Spinal cord (tissue), 10 donors: ENCODE data around the gene GOLGA6L9. TPM values are rescaled to one million over a fixed set of nuclear protein-coding genes. Genes with fewer than 3 reads are reported as not detected.
"Not testable (repeated sequence)": the region's sequence is repeated elsewhere in the genome, so short reads cannot be mapped to it uniquely, and the experiment has no call there.

ENCODE experiments used
- DNase-seq, 6 donors: peaks; one replicate each; pipeline versions ENCODE4 v3.0.0 to v3.0.0-alpha.2; 2013 to 2015; ENCODE audit warnings: low spot score in 6 of 6, low read depth in 4 of 6
- H3K27ac ChIP-seq: one replicate; pipeline ENCODE4 v1.5.1; 2013; ENCODE audit warnings: low read depth, low read length, control low read depth
- H3K27me3 ChIP-seq: one replicate; pipeline ENCODE4 v1.6.1; 2013; ENCODE audit warnings: low read length; ENCODE audit not compliant: control insufficient read depth, insufficient read depth
- H3K36me3 ChIP-seq: one replicate; pipeline ENCODE4 v1.6.1; 2013; ENCODE audit warnings: low read length; ENCODE audit not compliant: control insufficient read depth, insufficient read depth
- H3K4me1 ChIP-seq: one replicate; pipeline ENCODE4 v1.6.1; 2013; ENCODE audit warnings: low read length; ENCODE audit not compliant: control insufficient read depth, insufficient read depth
- H3K4me3 ChIP-seq: one replicate; pipeline ENCODE4 v1.5.1; 2013; ENCODE audit warnings: low read depth, low read length, control low read depth
- H3K9me3 ChIP-seq: one replicate; pipeline ENCODE4 v1.6.1; 2013; ENCODE audit warnings: low read length; ENCODE audit not compliant: control insufficient read depth, insufficient read depth
- WGBS: methylation state at CpG from one replicate; pipeline ENCODE4 v1.1.5; 2013; ENCODE audit warnings: missing lambda C conversion rate; ENCODE audit not compliant: insufficient coverage; 5-methylcytosine and 5-hydroxymethylcytosine counted together
- polyA plus RNA-seq, 2 donors: library from polyadenylated mRNA; unstranded; fragments of 120-200 nt; gene quantifications; one replicate each; pipeline ENCODE4 v1.2.1, GENCODE V29; 2013; ENCODE audit not compliant: insufficient read length in 2 of 2
- total RNA-seq, 2 donors: library from RNA; depleted of rRNA in 1 of 2; stranded (reverse); fragments of 120-200 nt in 1 of 2; fragments of >200 nt in 1 of 2; gene quantifications; one replicate each; pipeline versions ENCODE4 v1.2.3 to v1.2.4, GENCODE V29; 2013 to 2014
- donor health status: healthy.

The GOLGA6L9 gene
- total and polyA plus RNA-seq, 4 donors: 4.3 to 13.2 (median 7.0) TPM

DNA sequence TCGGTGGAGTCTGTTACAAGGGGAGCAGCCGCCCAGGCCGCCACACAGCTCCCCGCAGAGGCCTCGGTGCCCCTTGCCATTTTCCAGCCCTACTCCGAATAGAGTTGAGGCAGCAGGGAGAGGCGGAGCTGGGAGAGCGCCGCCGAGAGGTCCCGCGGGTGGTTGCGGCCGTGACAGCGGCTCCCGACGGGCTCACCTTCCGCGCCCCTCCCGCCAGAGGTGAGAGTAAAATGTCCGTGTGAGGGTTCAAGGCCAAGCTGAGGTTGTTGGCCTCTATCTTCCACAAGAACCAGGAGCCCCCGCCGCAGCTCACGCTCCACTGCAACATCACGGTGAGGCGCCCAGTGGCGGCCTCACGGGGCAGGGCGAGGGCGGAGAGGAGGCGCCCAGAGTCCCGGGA lies 15.8 kb downstream of the GOLGA6L9 start:
- H3K4me1 ChIP-seq, DNase-seq, H3K27ac ChIP-seq, H3K9me3 ChIP-seq, H3K36me3 ChIP-seq, H3K27me3 ChIP-seq: not testable (repeated sequence)
- WGBS: no CpG with 5 or more reads among the region's 32 CpGs
- H3K4me3 ChIP-seq: peak overlapping the region; percentile 36

DNA sequence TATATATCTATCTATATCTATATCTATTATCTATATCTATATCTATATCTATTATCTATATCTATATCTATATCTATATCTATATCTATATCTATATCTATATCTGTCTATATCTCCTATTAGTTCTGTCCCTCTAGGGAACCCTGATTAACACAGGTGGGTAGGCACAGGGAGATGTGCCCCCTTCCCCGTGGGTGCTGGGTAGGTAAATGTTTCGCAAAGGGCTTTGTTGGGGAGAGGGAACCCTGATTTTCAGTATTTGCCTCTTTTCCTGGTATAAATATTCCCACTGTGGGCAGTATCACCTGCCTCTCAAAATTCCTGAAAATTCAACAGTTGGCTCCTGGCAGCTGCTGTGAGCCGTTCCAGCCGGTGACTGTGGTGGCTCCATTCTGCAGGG lies 27.7 kb downstream of the GOLGA6L9 start:
- WGBS: no CpG with 5 or more reads among the region's 4 CpGs
- not testable (repeated sequence) for H3K27ac ChIP-seq, H3K9me3 ChIP-seq, H3K4me3 ChIP-seq, H3K4me1 ChIP-seq, H3K27me3 ChIP-seq, H3K36me3 ChIP-seq, DNase-seq

DNA sequence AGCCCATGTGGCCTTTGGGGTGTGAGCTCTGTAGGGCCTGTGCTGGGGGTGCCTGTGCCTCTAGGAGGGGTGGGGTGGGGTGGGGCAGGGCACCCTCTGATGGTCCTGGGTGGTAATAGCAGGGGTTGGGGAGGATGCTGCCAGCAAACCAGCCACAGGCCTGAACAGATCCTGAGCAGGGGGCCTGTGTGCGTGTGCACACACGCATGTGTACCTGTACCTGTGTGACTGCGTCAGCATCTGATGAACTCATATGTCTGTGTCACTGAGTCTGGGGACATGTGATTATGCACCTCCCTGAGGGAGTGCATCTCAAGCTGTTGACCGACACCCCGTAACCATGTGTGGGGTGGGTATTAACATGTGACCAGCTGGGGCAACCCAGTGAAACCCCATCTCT lies 36.0 kb downstream of the GOLGA6L9 start:
- no CpG with 5 or more reads among the region's 5 CpGs for WGBS
- H3K36me3 ChIP-seq, H3K27me3 ChIP-seq, H3K27ac ChIP-seq, DNase-seq, H3K4me1 ChIP-seq, H3K4me3 ChIP-seq, H3K9me3 ChIP-seq: not testable (repeated sequence)

DNA sequence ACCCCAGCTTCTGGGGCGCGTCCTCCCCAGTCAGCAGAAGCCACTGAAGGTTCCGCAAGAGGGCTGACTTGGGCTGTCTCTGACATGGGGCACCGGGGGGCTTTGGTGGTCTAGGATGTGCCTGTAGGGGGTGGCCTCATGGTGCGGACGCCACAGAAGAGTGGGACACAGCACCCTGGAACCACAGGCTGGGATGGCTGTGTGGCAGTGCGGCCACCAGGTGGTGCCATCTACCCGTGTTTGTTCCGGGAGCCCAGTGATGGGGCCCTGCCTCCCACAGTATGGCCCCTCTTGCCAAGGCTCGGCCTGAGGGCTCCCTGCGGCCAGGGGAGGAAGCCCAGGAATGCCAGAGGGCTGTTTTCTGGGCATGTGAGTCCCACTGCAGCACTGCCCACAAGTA lies 38.6 kb downstream of the GOLGA6L9 start:
- not testable (repeated sequence) for H3K36me3 ChIP-seq, H3K27ac ChIP-seq, H3K4me1 ChIP-seq, DNase-seq, H3K4me3 ChIP-seq, H3K9me3 ChIP-seq, H3K27me3 ChIP-seq
- no CpG with 5 or more reads among the region's 11 CpGs for WGBS

DNA sequence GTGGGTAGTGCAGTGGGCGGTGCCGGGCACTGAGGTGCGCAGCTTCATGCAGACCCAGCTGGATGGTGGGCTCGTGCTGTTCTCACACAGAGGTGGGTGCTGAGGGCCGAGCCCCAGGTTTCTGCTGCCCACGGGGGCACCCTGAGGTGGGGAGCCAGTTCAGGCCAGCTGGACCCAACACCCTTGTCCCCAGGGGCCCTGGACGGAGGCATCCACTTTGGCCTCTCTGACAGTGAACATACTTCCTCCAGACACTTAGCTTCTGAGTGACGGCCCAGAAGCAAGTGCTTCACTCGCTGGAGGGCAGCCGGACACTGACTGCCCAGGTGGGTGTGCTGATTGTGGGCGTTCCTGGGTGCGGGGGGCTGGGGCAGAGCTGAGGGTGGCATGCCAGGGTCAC lies 39.8 kb downstream of the GOLGA6L9 start:
- H3K27ac ChIP-seq, DNase-seq, H3K36me3 ChIP-seq, H3K9me3 ChIP-seq, H3K27me3 ChIP-seq, H3K4me1 ChIP-seq, H3K4me3 ChIP-seq: not testable (repeated sequence)
- no CpG with 5 or more reads among the region's 12 CpGs for WGBS

DNA sequence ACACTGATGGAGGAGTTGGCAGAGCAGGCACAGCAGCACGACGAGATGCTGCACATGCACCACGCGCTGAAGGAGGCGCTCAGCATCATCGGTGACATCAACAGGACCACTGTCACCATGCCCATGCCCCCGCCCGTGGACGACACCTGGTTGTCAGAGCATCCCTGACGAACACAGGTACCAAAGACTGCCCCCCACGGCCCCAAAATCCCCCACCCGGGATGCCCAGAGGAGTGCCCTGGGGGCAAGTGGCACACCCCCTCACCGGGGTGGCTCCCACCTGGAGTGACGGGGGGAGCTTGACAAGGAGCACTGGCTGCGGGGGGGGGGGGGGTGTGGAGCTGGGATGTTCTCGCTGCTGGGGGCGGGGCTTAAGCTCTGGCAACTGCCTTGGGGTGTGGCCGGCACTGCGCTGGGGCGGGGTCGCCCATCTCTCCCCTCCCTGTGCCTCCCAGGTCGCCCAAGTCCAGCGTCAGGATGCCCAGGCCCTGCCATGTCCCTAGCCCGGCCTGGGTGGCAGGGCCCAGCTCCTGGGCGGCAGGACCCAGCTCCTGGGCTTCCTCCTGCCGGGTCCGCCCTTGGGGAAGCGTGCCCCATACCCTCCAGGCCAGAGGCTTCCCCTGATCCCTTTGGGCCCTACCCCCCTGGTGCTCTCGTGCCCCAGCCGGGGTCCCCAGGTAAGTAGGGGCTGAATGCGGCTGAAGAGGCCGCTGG lies 42.8 kb downstream of the GOLGA6L9 start:
- WGBS: 94% methylated on average over 13 of the region's 32 CpGs
- H3K27me3 ChIP-seq, H3K4me3 ChIP-seq, H3K27ac ChIP-seq, H3K4me1 ChIP-seq, H3K9me3 ChIP-seq: not testable (repeated sequence)
- H3K36me3 ChIP-seq: peaks cover 18% of the 10 kb centered on the region
- DNase-seq: peak in 1 of 6 donors; percentile 1

DNA sequence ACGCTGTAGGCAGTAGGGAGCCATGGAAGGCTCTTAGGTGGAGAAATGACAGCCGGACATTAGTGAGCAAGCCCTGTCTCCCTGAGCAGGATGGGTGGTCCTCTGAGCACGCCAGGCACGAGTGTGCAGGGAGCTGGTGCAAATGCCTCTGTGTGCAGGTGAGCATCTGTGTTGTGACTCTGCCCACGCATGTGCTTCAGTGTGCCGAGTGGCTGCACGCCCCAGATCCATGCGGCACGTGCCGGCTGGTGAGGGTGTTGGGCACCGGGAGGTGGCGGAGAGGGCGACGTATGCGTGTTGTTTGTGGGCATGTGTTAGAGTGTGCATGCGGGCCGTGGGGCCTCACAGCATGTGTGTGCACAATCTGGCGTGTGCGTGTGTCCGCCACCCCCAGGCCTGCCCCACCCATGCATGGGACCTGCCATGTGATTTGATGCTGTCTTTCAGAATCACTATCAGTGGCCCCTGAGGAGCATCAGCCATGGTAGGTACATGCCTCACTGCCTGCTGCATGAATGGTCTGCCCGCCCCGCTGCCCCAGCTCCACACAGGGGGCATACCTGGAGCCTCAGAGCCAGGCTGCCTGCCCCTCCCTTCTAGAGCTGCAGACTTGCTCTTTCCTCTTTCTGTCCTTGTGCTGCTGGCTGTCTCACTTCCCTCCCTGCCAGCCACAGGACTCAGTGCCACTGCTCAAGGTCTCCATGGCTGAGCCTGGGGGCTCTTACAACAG lies 45.1 kb downstream of the GOLGA6L9 start:
- DNase-seq, H3K9me3 ChIP-seq, H3K4me1 ChIP-seq, H3K4me3 ChIP-seq, H3K27me3 ChIP-seq, H3K27ac ChIP-seq: not testable (repeated sequence)
- H3K36me3 ChIP-seq: peaks cover 18% of the 10 kb centered on the region
- no CpG with 5 or more reads among the region's 22 CpGs for WGBS

DNA sequence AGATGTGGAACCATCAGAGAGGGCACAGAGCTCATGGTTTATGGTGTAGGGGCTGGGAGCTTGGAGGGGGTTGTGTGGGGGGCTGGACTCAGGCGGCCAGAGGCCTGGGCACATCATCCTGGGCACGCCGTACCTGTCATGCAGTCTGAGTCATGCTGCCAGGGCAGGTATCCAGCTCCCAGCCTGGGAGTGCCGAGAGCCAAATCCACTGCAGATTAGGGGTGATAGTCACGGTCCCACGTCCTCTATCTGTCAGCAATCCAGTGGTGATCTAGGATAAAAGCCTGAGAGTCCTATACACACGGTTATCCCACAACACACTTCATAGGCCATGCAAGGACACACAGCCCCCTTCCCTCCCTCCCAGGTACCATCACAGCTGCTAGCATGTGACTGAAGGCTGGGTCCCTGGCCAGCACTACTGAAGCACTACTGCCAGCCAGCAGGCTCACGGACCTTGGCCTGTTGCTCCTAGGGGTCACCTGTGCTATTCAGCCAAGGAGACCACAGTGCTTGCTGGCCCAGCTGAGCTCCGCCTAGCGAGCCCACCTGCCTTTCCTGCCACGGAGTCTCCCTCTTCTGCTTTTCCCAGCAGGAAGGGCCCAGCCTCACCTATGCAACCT lies 45.8 kb downstream of the GOLGA6L9 start:
- WGBS: no CpG with 5 or more reads among the region's 11 CpGs
- peak in 1 of 6 donors; percentile 0 for DNase-seq

DNA sequence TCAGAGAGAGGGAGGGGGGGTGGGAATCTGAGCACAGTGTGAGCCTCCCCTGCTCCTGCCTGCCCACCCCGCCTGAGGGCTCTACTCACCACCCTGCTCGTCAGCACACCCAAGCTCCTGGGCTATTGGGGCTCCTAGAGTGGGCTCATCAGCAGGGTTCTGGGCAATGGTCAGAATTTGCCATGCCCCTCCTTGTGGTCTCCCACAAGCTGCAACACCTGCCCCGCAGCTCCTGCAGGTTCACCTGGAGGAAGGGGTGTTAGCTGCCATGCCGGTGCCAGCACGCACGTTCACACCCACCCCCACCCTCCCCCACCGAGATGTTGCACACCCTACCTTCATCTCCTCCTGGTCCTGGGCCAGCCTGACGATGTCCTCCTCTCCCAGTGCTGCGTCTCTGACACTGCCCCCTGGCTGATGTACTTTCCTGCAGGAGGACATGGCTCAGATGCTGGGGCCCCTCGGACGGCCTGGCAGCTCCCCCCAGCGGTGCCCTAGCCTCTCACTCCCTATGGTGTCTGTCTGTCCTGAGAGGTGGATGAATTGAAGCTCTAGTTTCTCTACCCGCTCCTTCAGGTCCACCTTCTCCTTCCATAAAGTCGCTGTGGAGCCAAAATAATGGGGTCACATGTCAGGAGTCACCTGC lies 47.2 kb downstream of the GOLGA6L9 start:
- H3K4me1 ChIP-seq, H3K27ac ChIP-seq, H3K4me3 ChIP-seq, H3K9me3 ChIP-seq, H3K27me3 ChIP-seq: not testable (repeated sequence)
- peak in 1 of 6 donors; percentile 0 for DNase-seq
- 93% methylated on average over 7 of the region's 14 CpGs for WGBS
- H3K36me3 ChIP-seq: peaks cover 18% of the 10 kb centered on the region

More for the DNA sequence above, 45.8 kb downstream of the GOLGA6L9 start:
- not testable (repeated sequence) for H3K27me3 ChIP-seq, H3K27ac ChIP-seq, H3K4me3 ChIP-seq, H3K9me3 ChIP-seq, H3K4me1 ChIP-seq
- H3K36me3 ChIP-seq: peaks cover 18% of the 10 kb centered on the region
